HG03342 (cell line): ENCODE data around the gene TRAPPC11.
"Not testable (repeated sequence)": the region's sequence is repeated elsewhere in the genome, so short reads cannot be mapped to it uniquely, and the experiment has no call there.

Experiments used
- ATAC-seq: cut with Tn5 transposase; IDR thresholded peaks from one replicate; pipeline ENCODE4 v1.9.1; 2021; ENCODE audit warnings: mild to moderate bottlenecking, moderate library complexity; ENCODE audit not compliant: unreplicated experiment

The TRAPPC11 gene

GRCh38 chr4:183659029-183659871 lies at the start of gene TRAPPC11, which contains the start of gene RWDD4:
TRAPPC11 (plus strand) TSS chr4:183659293; CDS start chr4:183663868, 4,575 bp downstream.
RWDD4 (minus strand) TSS chr4:183659185; CDS start chr4:183658952, 233 bp downstream.
- peak; percentile 99 for ATAC-seq

GRCh38 chr4:183610033-183610432 lies 49.1 kb upstream of the TRAPPC11 start:
- ATAC-seq = no peak

GRCh38 chr4:183610613-183611012 lies 48.5 kb upstream of the TRAPPC11 start:
- ATAC-seq = no peak

GRCh38 chr4:183611210-183611830 lies 47.8 kb upstream of the TRAPPC11 start:
- ATAC-seq = no peak

- ATAC-seq = no peak
Measured at GRCh38 chr4:183612329-183613250, 46.5 kb upstream of the TRAPPC11 start.

- no peak for ATAC-seq
Measured at GRCh38 chr4:183617075-183617474, 42.0 kb upstream of the TRAPPC11 start.

- no peak for ATAC-seq
Measured at GRCh38 chr4:183618681-183619080, 40.4 kb upstream of the TRAPPC11 start.

GRCh38 chr4:183620421-183620820 lies 38.7 kb upstream of the TRAPPC11 start:
- ATAC-seq = no peak

GRCh38 chr4:183621875-183622274 lies 37.2 kb upstream of the TRAPPC11 start:
- no peak for ATAC-seq

GRCh38 chr4:183624548-183624947 lies 34.5 kb upstream of the TRAPPC11 start:
- no peak for ATAC-seq

- no peak for ATAC-seq
Measured at GRCh38 chr4:183626168-183626567, 32.9 kb upstream of the TRAPPC11 start.

GRCh38 chr4:183627286-183627685 lies 31.8 kb upstream of the TRAPPC11 start:
- not testable (repeated sequence) for ATAC-seq

GRCh38 chr4:183627979-183628588 lies 31.0 kb upstream of the TRAPPC11 start:
- no peak for ATAC-seq

- ATAC-seq = no peak
Measured at GRCh38 chr4:183631577-183632198, 27.4 kb upstream of the TRAPPC11 start.

GRCh38 chr4:183632689-183633088 lies 26.4 kb upstream of the TRAPPC11 start:
- no peak for ATAC-seq

GRCh38 chr4:183633476-183634400 lies 25.4 kb upstream of the TRAPPC11 start:
- ATAC-seq = no peak

GRCh38 chr4:183635321-183635720 lies 23.8 kb upstream of the TRAPPC11 start:
- no peak for ATAC-seq

- ATAC-seq = no peak
Measured at GRCh38 chr4:183635741-183636140, 23.4 kb upstream of the TRAPPC11 start.

GRCh38 chr4:183636503-183636902 lies 22.6 kb upstream of the TRAPPC11 start:
- ATAC-seq = no peak
